ENCODE data around the gene CTSH.

Gene CTSH

DNA sequence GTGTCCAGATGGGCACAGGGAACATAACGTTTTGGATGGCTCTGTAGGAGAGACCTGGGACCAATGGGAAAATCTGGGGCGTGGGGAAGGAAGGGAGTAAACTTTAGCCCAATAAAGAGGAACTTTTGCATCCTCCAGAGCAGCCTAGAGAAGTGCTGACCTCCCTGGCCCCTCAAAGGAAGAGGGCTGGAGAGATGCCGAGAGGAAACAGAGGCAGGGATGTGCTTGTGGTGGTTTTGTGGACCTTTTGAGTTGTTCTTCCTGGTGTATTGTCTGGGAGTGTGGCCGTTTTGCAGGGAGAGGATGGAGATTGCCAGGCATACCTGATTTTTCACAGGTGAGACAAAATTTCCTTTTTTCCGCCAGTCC is 10.2 kb downstream of the CTSH start:
- TF ChIP-seq, protein P1, sequence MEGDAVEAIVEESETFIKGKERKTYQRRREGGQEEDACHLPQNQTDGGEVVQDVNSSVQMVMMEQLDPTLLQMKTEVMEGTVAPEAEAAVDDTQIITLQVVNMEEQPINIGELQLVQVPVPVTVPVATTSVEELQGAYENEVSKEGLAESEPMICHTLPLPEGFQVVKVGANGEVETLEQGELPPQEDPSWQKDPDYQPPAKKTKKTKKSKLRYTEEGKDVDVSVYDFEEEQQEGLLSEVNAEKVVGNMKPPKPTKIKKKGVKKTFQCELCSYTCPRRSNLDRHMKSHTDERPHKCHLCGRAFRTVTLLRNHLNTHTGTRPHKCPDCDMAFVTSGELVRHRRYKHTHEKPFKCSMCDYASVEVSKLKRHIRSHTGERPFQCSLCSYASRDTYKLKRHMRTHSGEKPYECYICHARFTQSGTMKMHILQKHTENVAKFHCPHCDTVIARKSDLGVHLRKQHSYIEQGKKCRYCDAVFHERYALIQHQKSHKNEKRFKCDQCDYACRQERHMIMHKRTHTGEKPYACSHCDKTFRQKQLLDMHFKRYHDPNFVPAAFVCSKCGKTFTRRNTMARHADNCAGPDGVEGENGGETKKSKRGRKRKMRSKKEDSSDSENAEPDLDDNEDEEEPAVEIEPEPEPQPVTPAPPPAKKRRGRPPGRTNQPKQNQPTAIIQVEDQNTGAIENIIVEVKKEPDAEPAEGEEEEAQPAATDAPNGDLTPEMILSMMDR (IDR thresholded peaks at IDR 0.05; ENCODE audit: low read depth, low read length): no peak
- DNase-seq: no peak
- no peak overlapping the region for H3K27ac ChIP-seq

DNA sequence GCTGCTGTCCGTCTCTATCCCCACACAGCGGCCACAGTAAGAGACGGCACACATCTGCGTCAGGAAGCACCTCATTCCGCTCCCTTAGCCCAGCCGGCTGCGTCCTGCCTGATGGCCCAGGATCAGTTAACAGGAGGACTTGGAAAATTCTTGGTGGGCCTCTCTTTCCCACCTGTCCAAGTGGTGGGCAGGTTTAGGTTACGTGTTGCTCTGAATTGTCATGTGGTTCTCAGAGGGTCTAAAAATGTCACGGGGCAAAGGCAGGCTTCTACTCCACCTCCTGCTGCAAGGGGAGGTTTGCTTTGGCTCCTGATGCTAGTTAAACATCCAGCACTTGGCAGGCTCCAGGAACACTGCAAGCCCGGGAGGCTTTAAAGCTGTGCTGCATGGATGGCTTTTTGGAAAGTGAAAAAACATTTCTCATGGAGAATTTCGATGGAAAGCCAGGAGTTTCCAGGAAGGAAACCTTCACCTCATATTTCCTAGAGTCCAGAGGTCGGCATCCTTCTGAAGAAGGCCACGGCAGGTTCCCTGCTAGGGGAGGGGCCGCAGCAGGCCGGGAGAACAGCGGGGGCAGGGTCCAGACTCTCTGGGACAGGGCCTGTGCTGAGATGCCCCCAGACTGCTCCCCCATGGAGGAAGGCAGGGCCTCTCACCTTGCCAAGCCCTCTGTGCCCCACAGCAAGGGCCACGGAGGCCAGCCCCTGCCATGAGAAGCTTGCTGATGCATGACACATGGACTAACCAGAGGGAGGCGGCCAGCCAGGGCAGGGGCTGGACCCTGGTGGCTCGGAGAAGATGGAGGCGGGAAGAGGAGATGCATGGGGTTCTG is 10.8 kb downstream of the CTSH start:
- Histone ChIP-seq H3K4me3 (ENCODE audit: low read depth, low read length) (no peak overlapping the region), H3K27ac (no peak overlapping the region), H3K27me3 (ENCODE audit: insufficient read depth, low read depth, severe bottlenecking) (no peaks in the 10 kb centered on the region), H3K9me3 (ENCODE audit: severe bottlenecking) (no peaks in the 10 kb centered on the region), H3K36me3 (peaks cover 16% of the 10 kb centered on the region)
- TF ChIP-seq, protein P1 (IDR thresholded peaks at IDR 0.05; ENCODE audit: low read depth, low read length): no peak
- DNase-seq: no peak

More for the DNA sequence above, 10.2 kb downstream of the CTSH start:
- Histone ChIP-seq H3K27me3 (ENCODE audit: insufficient read depth, low read depth, severe bottlenecking) (no peaks in the 10 kb centered on the region), H3K4me3 (ENCODE audit: low read depth, low read length) (no peak overlapping the region), H3K9me3 (ENCODE audit: severe bottlenecking) (no peaks in the 10 kb centered on the region), H3K36me3 (peaks cover 16% of the 10 kb centered on the region)

DNA sequence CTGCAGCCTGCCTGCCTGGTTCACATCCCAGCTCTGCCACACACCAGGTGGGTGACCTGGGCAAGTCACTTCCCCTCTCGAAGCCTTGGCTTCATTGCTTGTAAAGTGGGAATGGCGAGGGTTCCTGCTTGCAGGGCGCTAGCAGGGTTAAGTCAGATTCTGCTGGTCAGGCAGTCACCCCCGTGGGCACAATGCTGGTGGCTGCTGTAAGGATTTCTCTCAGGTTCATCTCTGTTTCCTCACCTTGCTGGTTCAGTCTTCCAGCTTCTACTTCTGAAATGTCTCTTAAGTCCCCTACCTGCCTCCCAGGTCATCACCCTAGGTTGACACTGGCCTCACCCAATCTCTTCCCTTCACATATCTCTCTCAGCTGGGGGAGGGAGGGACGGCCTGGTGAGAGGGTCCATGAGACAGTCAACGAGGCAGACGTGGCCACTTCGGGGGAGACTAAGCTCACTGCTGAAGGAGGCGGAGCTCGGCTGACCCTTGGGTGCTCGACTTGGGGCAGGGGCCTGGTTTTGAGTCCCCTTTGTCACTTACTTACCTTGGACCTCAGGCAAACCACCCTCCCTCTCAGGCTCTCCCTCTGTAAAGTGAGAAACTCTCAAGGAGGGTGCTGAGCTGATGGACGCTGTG is 11.5 kb downstream of the CTSH start:
- no peak overlapping the region for H3K27ac ChIP-seq
- peaks cover 11% of the 10 kb centered on the region for H3K36me3 ChIP-seq
- H3K27me3 ChIP-seq (ENCODE audit: insufficient read depth, low read depth, severe bottlenecking): no peaks in the 10 kb centered on the region
- DNase-seq: no peak
- no peak overlapping the region for H3K4me3 ChIP-seq (ENCODE audit: low read depth, low read length)
- TF ChIP-seq, protein P1 (IDR thresholded peaks at IDR 0.05; ENCODE audit: low read depth, low read length): no peak
- no peaks in the 10 kb centered on the region for H3K9me3 ChIP-seq (ENCODE audit: severe bottlenecking)

DNA sequence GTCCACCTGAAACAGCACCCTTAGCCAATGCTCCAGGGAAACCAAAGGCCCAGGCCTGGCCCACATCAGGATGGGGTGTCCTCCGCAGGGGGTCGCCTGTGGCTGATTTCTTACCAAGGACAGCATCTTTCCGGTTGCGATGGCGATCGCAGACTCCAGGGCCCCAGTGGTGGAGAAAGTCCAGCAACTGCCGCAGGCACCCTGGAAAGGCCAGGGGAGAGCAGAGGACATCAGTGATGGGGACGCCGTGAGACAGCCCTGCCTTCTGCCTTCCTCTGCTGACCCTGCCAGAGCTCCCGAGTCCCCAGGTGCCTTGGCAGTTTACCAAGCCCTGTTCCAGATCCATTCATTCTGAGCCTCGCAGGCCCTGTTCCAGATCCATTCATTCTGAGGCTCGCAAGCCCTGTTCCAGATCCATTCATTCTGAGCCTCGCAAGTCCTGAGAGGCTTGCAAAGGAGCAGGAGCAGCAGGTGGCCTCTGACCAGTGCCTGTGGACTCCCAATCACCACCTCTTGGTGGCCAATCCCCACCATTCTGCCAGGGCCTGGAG is 12.5 kb downstream of the CTSH start:
- H3K27me3 ChIP-seq (ENCODE audit: insufficient read depth, low read depth, severe bottlenecking): no peaks in the 10 kb centered on the region
- H3K4me3 ChIP-seq (ENCODE audit: low read depth, low read length): no peak overlapping the region
- H3K36me3 ChIP-seq: peaks cover 10% of the 10 kb centered on the region
- H3K27ac ChIP-seq: no peak overlapping the region
- DNase-seq: no peak
- TF ChIP-seq, protein P1 (IDR thresholded peaks at IDR 0.05; ENCODE audit: low read depth, low read length): no peak
- no peaks in the 10 kb centered on the region for H3K9me3 ChIP-seq (ENCODE audit: severe bottlenecking)

DNA sequence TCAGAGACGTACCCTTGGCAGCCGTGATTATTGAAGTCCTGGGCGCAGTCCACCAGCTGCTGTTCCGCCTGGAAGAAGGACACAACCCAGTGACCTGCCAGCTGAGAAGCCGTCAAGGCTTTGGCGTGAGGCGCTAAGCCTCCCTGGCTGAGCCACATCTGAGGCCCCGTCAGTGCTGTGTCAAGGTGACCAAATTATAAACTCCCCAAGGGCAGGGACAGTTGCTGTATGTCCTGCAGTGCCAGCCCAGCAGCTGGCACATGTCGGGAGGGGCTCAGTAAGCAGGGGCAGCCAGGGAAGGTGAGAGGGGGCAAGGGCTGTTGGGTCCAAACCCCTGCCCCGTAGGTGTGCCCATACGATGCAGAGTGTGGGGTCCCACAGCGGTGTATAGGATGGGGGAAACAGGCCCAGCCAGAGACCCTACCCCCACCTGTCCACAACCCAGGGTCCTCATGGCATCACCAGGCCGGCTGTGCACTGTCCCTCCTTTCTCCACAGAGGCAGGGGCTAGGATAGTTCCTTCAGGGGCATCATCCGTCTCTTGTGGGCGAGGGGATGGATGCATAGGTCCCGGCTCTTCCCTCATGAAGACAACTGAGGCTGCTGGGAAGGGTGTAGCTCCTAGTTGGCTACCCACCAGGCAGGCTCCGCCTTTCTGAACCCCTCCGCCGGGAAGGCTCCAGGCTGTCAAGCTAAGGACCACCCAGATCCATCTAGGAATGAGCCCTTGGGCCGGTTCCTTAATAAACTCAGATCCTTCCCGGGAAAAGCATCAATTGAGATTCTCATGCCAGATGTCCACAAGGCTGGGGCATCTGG is 13.2 kb downstream of the CTSH start:
- Histone ChIP-seq H3K27ac (no peak overlapping the region), H3K27me3 (ENCODE audit: insufficient read depth, low read depth, severe bottlenecking) (no peaks in the 10 kb centered on the region), H3K36me3 (peaks cover 8% of the 10 kb centered on the region; the same call in 1 of the 2 replicates), H3K9me3 (ENCODE audit: severe bottlenecking) (no peaks in the 10 kb centered on the region), H3K4me3 (ENCODE audit: low read depth, low read length) (no peak overlapping the region)
- no peak for DNase-seq
- TF ChIP-seq, protein P1 (IDR thresholded peaks at IDR 0.05; ENCODE audit: low read depth, low read length): no peak

Data from WERI-Rb-1 (cell line).